Activated CD4-positive, alpha-beta T cell treated with anti-CD3 and anti-CD28 coated beads, Interleukin-2, amount 50 U/mL, for 24 hours (primary cell): Measurements from ENCODE around the gene NOL3.
A peak's percentile ranks its signal among the peaks of the same experiment; 100 is the strongest.

Experiments used
- DNase-seq, 2 donors: peaks; one replicate each; pipeline ENCODE4 v3.0.0-alpha.2; 2020; ENCODE audit warnings: low read depth in 1 of 2, low spot score in 1 of 2

The NOL3 gene

GRCh38 chr16:67188323-67188722, 18.0 kb downstream of the NOL3 start:
- DNase-seq, result no peak

GRCh38 chr16:67188798-67189197, 18.5 kb downstream of the NOL3 start:
- no peak for DNase-seq

GRCh38 chr16:67190041-67190440, 19.7 kb downstream of the NOL3 start, which contains the start of gene EXOC3L1:
EXOC3L1 (minus strand) TSS chr16:67190136; CDS start chr16:67189676, 460 bp downstream.
- no peak for DNase-seq

- no peak for DNase-seq
These were observed 20.4 kb downstream of the NOL3 start for GRCh38 chr16:67190448-67191399.

GRCh38 chr16:67191411-67191994, 21.2 kb downstream of the NOL3 start:
- DNase-seq, result no peak

GRCh38 chr16:67191995-67192681, 21.8 kb downstream of the NOL3 start, which contains the start of gene E2F4:
E2F4 (plus strand) TSS chr16:67192155; CDS start chr16:67192228, 73 bp downstream.
- DNase-seq, result peak; percentile 70 to 87

- DNase-seq, result no peak
These were observed 22.5 kb downstream of the NOL3 start for GRCh38 chr16:67192781-67193361.

GRCh38 chr16:67193536-67193935, 23.2 kb downstream of the NOL3 start:
- no peak for DNase-seq

GRCh38 chr16:67194260-67194659, 23.9 kb downstream of the NOL3 start:
- DNase-seq, result no peak

- DNase-seq, result no peak
These were observed 25.3 kb downstream of the NOL3 start for GRCh38 chr16:67195676-67196075.

GRCh38 chr16:67196881-67197280, 26.5 kb downstream of the NOL3 start:
- DNase-seq, result no peak

- DNase-seq, result no peak
These were observed 27.4 kb downstream of the NOL3 start for GRCh38 chr16:67197704-67198103.

GRCh38 chr16:67198238-67198734, 27.9 kb downstream of the NOL3 start:
- no peak for DNase-seq

GRCh38 chr16:67199011-67199807, 28.9 kb downstream of the NOL3 start, which contains the start of gene ELMO3:
ELMO3 (plus strand) TSS chr16:67199131; CDS start chr16:67199327, 196 bp downstream.
- no peak for DNase-seq

- DNase-seq, result no peak
These were observed 29.5 kb downstream of the NOL3 start for GRCh38 chr16:67199808-67200198.

GRCh38 chr16:67200491-67200890, 30.2 kb downstream of the NOL3 start:
- DNase-seq, result no peak

GRCh38 chr16:67201411-67202345, 31.3 kb downstream of the NOL3 start:
- no peak for DNase-seq

GRCh38 chr16:67202426-67202825, 32.1 kb downstream of the NOL3 start:
- no peak for DNase-seq

- DNase-seq, result no peak
These were observed 32.7 kb downstream of the NOL3 start for GRCh38 chr16:67202956-67203493.
